Activated effector memory CD4-positive, alpha-beta T cell treated with anti-CD3 and anti-CD28 coated beads, Interleukin-2, amount 50 U/mL, for 16 hours (primary cell): ENCODE data around the gene PIK3C2B.
"Not testable (repeated sequence)": the region's sequence is repeated elsewhere in the genome, so short reads cannot be mapped to it uniquely, and the experiment has no call there.

Experiments
- DNase-seq: peaks from one replicate; pipeline ENCODE4 v3.0.0-alpha.2; 2020

Gene PIK3C2B

GRCh38 chr1:204507317-204508105 is 12.9 kb upstream of the PIK3C2B start:
- no peak for DNase-seq

GRCh38 chr1:204506969-204507316 is 12.3 kb upstream of the PIK3C2B start:
- DNase-seq, result peak; percentile 93

DNA sequence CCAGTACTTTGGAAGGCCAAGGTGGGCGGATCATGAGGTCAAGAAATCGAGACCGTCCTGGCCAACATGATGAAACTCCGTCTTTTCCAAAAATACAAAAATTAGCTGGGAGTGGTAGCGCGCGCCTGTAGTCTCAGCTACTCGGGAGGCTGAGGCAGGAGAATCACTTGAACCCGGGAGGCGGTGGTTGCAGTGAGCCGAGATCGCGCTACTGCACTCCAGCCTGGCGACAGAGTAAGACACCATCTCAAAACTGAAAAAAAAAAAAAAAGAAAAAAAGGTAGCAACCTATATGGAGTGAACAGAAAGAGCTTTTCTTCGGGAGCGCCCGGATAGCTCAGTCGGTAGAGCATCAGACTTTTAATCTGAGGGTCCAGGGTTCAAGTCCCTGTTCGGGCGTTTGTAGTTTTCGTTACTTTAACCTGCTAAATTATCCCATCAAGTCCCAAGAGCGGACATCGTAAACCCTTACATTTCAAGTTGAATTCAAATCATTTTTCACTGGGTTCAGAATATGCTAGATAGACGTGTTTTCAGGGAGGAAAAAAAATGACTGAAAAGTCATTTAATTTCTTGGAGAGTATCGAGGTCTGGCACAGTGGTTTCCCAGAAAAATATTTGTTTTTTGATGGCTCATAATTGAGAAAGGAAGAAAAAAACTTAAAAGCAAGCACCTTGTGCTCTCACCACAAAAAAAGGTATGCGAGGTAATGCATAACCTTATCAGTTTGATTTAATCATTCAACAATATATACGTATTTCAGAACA is 11.8 kb upstream of the PIK3C2B start:
- peak; percentile 87 for DNase-seq

- DNase-seq, result no peak
Measured at GRCh38 chr1:204505674-204506200, 11.1 kb upstream of the PIK3C2B start.

GRCh38 chr1:204503913-204504519 is 9.4 kb upstream of the PIK3C2B start:
- no peak for DNase-seq

- DNase-seq, result no peak
Measured at GRCh38 chr1:204503122-204503912, 8.7 kb upstream of the PIK3C2B start.

- no peak for DNase-seq
Measured at GRCh38 chr1:204502241-204502640, 7.6 kb upstream of the PIK3C2B start.

GRCh38 chr1:204499511-204500468 is 5.2 kb upstream of the PIK3C2B start:
- DNase-seq, result no peak

GRCh38 chr1:204498981-204499380 is 4.4 kb upstream of the PIK3C2B start:
- DNase-seq, result no peak

DNA sequence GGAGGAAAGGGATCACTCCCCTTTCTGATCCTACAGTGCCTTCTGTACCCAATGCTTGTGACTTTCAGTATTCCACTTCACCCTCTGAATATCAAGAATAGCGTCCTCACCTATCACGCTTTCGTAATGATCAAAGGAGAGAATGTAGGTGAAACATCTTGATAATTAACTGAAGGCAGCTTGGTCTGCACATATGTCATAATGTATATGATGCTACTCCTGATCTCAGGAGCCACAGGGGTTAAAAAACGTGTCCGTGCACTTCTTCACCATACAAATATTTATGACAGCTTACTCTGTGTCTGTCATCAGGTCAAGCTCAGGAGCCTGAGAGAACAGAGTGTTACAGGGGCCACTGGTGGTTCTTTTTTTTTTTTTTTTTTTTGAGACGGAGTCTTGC is 1.2 kb upstream of the PIK3C2B start:
- DNase-seq, result no peak

- DNase-seq, result no peak
Measured at GRCh38 chr1:204495078-204495753, 611 bp upstream of the PIK3C2B start.

DNA sequence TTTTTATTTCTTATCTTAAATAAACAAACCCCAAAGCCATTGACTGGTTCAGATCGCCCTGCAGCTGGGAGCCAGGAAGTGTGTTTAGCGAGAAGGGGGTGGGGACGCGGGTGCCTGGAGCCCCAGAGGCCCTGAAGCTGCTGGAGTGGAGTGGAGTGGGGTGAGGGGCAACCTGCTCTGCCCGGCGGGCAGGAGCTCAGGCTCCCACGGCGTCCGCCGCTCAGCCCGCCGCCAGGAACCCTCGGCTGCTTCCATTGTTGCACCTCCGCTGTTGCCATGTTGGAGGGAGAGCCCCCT is 673 bp downstream of the PIK3C2B start:
- peak; percentile 84 for DNase-seq

GRCh38 chr1:204493145-204493983 is 1.2 kb downstream of the PIK3C2B start:
- DNase-seq, result peak; percentile 71

- DNase-seq, result no peak
Measured at GRCh38 chr1:204491655-204492054, 3.0 kb downstream of the PIK3C2B start.

DNA sequence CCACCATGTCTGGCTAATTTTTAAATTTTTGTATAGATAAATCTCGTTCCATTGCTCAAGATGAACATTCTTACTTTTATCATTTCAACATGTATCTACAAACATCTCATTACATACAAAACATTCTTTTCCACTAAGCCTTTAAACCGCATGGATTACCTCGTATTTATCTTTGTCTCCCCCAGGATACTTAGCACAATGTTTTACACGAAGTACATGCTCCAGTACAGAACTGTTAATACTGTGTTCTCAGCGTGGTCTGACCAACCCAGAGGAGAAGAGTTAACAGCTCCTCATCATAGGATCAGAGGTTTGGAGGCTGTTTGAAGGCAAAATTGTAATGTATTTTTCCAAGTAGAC is 7.4 kb downstream of the PIK3C2B start:
- no peak for DNase-seq

DNA sequence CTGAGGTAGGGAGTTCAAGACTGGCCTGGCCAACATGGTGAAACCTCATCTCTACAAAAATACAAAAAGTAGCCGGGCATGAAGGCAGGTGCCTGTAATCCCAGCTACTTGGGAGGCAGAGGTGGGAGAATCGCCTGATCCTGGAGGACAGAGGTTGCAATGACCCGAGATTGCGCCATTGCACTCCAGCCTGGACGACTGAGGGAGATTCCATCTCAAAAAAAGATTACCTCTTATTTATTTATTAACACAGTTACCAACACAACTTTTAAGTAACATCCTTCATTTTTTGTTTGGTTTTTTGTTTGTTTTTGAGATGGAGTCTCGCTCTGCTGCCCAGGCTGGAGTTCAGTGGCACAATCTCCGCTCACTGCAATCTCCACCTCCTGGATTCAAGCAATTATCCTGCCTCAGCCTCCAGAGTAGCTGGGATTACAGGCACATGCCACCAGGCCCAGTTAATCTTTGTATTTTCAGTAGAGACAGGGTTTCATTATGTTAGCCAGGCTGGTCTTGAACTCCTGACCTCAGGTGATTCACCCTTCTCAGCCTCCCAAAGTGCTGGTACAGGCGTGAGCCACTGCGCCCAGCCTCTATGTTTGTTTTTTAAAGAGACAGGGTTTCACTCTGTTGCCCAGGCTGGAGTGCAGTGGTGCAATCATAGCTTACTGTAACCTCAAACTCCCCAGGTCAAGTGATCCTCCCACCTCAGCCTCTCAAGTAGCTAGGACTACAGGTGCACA is 7.9 kb downstream of the PIK3C2B start:
- DNase-seq, result not testable (repeated sequence)

- peak; percentile 10 for DNase-seq
Measured at GRCh38 chr1:204483791-204484190, 10.8 kb downstream of the PIK3C2B start.

DNA sequence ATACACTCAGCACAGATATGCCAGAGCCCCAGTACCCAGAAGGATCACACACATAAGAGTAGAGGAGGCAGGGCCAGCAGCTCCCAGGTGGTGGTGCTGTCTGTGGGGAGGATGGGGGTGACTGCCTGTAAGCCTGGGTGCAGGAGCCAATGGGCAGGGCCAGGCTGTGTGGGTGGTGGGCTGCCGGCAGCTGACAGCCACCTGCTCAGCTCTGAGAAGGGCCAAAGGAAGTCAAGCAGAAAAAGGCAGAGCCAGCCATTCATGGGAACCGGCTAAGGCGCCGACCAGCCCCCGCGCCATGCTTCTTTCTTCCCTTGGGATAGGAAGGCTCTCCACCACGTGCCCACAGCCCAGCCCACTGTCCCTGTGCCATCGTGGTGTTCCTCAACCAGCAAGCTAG is 14.1 kb downstream of the PIK3C2B start:
- peak; percentile 22 for DNase-seq

DNA sequence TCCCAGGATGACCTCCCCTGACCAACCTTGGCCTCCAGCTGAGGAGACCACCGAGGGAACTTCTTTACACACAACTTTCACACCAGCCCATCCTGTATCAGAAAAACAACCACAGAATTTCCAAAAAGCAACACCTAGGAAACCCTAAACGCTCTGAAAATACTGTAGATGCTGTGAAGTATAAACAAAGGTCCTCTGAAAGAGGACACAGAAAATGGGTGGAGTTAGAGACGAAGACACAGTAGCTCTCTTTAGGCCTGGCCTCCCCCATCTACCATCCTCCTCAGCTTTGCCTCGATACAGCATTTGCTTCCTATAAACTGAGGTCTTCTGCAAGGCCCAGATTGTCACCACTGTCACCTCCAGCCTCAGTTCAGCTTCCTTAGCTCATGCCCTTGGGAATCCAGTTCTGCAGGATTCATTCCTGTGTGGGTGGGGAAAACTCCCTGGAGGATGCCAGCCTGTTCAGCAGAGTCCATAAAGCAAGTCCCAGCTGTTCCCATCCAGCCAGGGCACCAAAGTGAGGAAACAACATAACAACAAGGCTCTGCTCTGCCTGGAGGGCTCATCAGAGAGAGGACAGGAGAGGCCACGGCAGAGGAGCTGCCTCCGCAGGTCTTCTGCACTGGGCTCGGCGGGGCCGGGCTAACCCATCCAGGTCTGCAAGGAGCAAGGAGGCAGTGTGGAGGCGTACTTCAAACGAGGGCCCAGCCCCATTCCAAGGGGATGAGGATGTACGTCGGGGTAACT is 15.0 kb downstream of the PIK3C2B start:
- peak; percentile 49 for DNase-seq
